Renal pelvis (tissue), 4 donors: ENCODE data around the gene CCDC91. TPM values are rescaled to one million over a fixed set of nuclear protein-coding genes. Genes with fewer than 3 reads are reported as not detected.
A peak's percentile ranks its signal among the peaks of the same experiment; 100 is the strongest.

ENCODE experiments used
- DNase-seq: peaks from one replicate; pipeline ENCODE4 v3.0.0-alpha.2; 2013
- polyA plus RNA-seq, 3 donors: library from polyadenylated mRNA; unstranded; fragments of 120-200 nt; gene quantifications; one replicate each; pipeline ENCODE4 v1.2.1, GENCODE V29; 2013; ENCODE audit not compliant: insufficient read length in 3 of 3

CCDC91 gene
- polyA plus RNA-seq, 3 donors = 27.7 to 35.4 (median 33.0) TPM

DNA sequence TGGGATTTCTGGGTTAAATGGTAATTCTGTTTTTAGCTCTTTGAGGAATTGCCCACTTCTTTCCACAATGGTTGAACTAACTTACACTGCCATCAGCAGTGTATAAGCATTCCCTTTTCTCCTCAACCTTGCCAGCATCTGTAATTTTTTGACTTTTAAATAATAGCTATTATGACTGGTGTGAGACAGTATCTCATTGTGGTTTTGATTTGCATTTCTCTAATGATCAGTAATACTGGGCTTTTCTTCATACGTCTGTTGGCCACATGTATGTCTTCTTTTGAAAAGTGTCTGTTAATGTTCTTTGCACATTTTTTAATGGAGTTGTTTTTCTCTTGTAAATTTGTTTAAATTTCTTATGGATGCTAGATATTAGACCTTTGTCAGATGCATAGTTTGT lies 323.7 kb downstream of the CCDC91 start:
- no peak for DNase-seq

DNA sequence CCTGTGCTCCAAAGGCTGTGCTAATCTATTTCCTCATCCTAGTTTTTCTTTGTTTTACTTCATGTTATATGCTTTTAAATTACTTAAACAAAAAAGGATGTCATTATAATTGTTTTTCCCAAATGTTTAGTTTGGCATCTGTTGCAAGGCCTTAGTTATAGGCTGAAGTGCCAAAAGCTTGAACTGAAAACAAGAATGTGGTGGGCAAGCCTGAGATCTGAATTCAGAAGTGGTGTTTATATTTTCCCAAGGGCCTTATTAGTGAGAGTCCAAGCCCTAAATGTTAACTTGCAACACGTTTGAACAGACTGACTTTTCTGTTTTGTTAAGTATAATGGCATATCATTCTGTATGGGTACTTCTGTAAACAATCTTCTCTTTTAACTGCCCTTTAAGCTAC lies 326.8 kb downstream of the CCDC91 start:
- DNase-seq = no peak

DNA sequence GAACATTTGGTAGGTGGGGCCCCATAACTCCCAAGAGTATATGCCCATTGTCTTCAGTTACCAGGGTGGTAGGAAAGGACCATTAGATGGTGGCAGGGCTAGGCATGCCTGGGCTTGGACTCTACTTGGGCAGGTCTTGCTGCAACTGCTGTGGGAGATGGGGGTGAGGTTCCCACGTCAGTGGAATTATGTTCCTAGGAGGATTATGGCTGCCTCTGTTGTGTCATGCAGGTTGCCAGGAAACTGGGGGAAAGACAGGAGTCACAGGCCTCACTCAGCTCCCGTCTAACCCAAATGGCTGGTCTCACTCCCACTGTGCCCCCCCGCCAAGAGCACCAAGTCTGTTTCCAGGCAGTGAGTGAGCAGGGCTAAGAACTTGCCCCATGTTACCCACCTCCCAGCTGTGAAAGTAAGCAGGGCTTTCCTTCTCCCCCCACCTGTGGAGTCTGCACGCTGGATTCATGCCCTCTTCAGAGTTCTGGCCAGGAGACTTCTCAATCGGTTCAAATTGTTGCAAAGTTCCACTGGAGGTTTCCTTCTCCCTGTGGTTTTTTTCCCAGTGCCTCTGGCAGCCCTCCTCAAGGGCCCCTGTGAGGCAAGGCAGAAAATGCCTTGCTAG lies 337.5 kb downstream of the CCDC91 start:
- DNase-seq = no peak

DNA sequence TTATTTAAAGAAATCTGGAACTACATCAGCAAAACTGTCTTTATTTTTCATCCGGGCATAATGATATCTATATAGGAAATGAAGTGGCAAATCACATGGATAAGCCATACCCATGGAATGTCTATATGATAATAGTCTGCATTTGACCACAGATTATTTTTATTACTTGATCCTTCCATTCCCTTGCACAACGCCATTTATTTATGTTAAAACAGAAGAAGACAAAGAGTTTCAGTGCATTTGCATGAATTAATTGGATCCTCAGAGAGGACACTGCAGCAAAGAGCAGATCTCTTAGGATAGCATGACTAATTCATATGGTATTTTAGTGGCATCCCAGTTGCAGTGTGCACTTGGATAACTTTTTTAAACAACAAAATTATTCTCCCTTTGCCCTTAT lies 345.0 kb downstream of the CCDC91 start:
- DNase-seq = no peak

DNA sequence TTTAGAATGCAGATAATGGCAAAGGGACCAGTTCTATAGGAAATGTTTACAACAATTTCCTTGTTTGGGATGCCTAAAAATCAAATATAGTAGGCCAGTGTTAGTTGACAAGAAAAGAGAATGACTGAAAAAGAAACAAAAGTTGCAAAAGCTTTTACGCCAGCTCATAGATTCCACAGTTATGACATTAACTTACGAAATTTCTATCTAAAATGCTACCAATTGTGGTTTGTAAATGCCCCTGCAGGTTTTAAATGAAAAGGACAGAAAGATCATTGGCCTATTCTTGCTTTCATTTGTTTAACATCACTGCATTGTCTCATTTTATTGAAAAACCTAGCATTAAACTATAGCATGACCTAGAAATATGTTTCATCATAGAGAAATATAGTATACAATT lies 345.8 kb downstream of the CCDC91 start:
- no peak for DNase-seq

DNA sequence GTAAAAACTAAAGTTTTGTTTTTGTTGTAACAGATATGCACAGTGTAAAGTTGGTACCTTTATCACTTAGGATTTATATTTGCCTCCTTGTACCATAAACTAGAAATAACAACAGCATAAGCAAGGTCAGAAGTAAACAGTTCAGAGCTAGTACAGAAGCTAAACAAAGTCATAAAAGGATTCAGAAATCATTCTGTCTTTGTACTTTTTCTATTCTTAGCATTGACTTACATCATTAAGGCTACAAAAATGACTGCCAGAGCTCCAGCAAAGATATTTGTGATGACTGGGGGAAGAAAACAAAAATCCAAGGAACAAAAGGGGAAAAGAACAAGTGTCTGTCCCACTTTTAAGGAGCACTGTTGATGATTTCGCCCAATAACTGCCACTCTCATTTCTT lies 347.2 kb downstream of the CCDC91 start:
- no peak for DNase-seq

DNA sequence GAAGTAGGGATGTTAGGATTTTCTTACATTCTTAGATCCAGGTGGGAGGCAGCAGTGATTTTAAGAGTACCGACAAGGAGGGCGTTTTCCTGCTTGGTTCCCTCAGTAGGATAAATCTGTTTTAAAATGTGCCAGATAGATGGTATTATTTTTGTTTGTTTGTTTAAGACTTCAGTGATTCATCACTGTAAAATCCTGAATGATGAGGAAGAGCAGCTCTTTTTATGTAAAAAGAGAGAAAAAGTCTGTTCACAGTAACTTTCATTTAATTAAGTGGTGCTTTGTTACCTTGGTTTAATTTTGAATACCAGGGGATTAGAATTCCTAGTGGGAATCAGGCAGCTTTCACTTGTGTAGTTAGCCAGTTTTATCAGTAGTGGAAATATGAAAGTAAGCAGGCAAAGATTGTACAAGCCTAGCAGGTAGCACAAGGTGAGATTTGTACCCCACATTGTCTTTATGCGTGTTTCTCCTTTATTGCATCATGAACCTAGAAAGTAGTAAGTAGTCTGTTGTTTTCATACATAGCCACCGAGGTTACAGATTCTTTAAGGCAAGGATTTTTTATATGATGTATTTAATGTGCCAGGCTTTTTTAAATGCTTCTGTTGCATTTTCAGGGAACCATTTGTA lies 349.6 kb downstream of the CCDC91 start:
- no peak for DNase-seq

DNA sequence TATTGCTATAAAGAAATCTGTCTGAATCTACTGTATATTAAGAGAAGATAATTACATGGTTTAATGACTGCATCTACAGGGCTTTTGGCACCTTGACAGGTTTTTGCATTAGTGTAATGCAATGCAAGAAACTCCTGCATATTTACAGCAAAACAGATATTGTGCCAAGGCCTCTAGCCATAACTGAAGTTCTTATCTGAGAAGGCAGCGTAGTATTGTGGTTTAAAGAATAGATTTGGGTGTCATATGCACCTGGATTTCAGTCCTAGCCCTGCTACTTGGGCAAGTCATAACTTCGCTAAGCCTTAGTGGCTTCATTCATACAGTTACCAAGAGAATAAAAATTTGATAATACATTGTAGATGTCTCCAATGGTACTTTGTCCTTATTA lies 350.1 kb downstream of the CCDC91 start:
- no peak for DNase-seq

DNA sequence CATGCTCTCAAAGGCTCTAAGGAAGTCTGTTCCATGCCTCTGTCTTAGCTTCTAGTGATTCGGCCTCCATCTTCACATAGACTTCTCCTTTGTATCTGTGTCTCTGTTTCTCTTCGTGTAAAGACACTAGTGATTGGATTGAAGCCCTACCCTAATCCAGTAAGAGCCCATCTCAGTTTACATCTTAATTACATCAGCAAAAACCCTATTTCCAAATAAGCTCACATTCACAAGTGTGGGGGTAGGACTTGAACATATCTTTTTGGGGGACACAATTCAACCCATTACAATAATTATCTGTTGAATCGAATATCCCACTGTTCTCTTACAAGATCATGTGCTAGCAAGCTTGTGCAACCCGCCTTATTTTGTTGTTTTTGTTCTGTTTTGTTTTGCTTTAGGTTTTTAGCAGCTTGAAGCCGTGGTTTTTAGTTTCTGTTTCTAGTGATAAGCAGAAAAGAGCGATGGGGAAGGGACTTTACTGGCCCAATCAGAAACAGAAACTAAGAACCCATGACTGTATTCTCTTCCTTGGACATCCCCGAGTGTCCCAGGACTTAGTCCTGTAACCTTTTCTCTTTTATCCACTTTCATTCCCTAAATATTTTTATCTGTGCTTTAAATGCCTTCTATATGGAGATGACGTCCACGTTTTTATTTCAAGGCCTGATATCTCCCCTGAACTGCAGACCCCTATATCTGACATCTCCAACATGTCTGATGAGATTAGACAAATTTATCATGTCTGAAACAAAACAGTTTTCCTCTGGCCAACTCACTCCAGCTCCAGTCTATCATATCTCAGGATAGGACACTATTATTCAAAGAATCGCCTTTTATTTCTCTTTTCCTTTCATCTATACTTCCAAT lies 353.0 kb downstream of the CCDC91 start:
- no peak for DNase-seq

DNA sequence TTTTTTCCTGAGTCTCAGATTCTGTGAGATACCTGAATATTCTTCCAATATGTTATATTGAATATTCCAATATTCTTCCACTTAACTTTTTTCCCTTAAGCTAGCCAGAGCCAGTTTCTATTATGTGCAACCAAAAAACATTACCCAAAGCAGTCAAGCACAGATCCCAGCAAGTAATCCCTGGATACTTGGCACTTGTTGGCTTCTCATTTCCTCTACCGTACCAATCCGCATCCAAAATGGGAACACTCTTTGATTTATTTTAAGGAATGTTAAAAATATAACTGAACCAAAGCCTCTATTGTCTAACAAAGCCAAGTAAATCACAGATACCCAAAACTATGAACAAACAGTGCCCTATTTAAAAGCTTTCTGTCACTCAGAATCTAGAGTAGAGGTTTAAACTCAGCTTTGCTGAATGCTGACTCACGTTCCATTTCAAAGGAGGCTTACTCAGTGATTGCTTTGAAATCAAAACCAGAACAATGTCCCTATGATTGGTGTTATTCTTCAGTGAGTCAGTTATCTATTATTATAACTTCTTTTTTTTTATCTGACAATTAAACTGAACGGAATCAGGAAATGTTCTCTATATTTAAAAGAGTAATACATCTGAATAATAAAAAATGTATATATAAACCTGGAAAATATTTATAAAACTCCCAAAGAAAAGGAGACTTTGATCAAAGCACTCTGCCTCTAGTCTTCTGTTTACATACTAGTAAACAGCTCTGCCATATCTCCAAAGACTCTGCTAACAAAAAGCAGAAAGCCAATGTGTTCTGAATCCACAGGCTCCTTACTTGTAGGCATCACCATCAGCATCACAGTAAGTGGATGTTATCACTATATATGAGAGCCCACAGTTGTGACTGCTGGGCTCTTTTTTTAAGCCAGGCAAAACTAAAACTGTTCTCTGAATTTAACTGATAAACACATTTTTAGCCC lies 360.8 kb downstream of the CCDC91 start:
- DNase-seq = no peak

DNA sequence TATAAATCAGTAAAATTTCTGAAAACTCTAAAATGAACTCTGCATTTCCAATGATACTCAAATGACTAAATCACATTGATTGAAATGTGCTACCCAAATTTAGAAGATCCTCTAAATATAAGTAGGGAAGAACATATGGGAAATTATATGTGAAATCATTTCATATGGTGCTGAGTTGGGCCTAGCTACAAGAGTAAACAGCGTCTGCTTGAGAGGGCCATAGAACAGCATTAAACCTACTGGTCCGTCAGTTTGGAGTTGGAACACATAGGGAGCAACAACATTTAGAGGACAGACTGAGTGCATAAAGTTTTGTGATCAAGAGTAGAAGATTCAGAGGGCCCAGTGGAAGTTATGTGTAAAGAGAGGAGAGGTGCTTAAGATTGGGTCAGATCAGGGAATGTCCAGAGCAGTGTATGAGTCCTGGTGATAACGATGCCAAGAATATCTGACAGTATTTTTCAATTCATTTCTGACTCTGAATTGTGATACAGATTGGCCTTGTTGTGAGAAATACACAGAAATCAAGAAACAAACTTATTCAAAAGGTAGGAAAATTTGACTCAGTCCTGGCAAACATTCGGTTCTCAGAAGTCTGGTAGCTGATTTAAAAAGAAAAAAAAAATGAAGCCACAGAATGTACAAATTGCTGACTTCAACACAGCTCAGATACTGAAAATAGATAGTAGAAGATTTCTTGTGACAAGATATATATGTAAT lies 362.2 kb downstream of the CCDC91 start:
- no peak for DNase-seq

DNA sequence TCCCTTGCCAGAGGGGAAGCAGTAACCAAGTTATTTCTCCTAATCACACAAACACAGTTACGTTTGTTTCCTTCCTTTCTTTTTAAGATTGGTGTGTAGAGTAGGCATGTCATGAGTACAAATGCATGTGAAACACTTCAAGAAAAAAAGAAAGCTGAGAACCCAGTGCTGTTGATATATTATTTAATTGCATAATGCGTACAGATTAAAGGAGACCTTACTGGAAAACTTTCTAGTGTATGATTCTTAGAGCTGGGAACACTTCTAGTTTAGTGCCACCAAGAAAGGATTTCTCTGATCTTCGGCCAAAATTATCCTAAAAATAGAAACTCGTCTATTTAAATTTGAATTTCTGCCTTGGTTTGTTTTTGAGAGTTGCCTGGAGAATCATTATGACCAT lies 365.5 kb downstream of the CCDC91 start:
- DNase-seq = no peak

DNA sequence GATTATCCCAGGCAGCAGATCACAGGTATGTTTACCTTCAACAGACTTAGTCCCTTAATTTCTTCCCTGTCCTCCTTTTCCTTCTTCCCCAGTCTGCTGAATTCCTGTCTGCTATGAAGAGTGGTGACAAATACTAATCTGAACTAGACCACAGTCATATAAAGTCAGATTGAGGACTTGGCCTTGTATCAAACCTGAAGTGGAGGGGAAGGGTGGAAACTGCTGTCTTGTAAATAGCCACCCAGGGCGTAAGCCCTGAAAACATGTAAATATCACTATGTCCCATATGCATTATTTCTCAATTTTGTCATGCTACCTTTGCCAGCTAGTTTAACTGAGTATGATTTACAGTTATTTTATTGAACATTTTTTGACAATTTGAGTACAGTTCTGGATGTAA lies 368.0 kb downstream of the CCDC91 start:
- no peak for DNase-seq

DNA sequence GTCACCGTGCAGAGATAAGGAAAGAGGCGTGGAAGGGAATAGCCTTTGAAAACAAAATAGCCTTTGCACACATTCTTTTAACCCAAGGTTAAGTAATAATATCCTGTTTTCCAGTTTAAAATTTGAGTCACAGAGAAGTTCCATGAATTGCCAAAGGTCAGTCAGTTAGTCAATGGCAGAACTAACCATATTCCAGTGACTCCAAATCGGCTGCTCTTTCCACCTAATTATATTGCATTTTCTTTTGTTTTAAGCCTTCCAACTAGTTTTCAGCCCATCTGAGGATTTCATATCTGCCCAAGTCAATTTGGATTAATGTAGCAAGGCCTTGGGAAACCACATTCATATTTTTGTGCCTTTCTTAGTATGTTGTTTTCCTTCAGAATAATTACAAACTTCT lies 373.0 kb downstream of the CCDC91 start:
- DNase-seq = no peak

DNA sequence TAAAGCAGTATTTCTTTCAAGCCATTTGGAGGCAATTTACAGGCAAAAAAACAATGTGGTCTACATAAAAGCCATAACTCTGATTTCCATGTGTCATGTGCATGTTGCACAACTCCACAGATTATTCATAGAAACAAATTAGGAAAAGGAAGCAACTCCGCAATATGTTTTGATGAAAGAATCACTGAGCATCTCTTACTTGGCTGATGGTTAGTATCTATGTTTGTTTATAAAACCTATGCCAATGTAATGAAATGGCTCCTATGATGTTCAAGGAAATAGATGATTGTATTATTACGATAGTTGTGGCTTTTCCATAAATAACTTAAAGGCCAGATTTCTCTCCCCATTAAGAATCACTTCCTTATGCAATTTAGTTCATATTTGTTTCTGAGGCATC lies 373.7 kb downstream of the CCDC91 start:
- no peak for DNase-seq

DNA sequence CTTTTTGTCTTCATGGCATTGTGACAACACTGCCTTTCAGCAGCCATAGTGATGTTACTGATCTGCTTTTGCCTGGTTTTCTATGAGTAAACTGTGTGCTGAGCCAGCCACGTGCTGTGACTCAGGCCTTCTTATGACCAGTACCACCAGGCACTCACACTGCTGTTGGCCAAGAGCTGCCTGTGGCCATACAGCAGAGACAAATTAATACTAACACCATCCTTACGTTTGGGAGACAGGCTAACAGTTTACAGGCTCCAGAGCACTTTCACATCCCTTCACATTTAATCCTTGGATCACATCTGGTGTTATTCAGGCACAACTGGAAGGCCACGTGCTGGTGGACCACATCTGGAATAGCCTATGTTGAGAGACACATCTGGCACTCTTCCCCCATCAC lies 377.9 kb downstream of the CCDC91 start:
- no peak for DNase-seq

DNA sequence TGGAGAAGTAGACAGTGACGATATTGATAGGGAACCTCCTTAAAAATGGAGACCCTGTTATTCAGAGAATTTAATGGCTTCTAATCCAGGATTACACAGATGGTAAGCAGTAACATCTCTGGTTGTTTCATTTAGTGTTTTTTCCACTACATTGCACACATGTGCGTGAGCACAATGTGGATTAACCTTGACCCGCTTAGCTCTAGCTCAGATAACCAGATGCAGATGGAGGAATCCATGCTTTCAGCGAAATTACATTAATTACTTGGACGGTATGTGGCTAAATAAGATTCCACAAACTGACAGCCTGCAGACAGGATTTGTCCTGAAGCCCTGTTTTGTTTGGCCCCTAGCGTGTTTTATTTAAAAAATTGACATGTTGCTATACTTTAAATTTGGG lies 378.4 kb downstream of the CCDC91 start:
- DNase-seq = no peak

DNA sequence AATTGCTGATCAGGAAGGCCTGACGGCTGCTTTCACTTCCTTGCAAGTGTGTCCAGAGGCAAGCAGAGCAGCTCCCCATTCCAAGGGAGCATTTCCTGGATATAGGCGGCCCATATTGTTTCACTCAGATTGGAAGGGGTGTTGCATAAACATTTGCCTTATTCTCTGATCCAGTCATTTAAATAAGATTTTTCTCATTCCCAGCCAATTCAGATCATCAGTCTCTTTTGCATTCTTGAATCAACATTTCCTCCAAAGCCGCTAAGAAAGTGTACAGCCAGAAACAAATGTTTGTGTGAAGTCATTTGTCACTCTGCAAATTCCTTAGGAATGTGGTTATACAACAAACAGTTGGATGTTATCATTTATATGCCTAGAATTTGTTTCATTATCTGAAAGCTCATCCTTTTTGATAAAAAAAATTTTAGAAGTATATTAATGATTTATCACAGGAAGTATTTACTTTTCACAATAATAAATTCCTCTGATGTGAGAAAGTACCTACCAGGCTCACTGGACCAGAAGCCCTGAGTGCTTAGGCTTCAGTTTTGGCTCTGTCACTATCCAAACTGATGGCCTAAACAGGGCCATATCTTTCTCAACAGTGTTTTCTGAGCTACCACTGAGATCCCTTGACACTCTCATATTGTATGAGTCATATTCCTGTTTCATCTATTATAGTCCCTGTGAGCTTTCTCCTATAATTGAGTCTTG lies 379.6 kb downstream of the CCDC91 start:
- peak; percentile 66 for DNase-seq

DNA sequence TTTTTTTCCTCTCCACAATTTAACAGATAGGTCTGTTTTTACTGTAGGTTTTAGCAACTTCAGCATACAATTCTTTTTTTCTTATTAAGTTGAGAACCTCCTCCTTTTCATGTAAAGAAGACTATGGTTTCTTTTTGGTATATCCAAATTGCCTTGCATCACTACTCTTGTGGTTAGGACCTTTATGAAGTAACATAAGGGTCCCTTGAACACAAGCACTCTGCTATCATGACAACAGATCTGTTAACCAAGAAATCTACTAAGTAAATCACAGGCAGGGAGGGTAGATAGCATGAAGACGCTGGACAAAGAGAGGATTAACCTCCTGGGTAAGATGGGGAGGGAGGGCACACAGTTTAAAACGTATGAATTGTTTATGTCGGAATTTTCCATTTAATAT lies 380.6 kb downstream of the CCDC91 start:
- no peak for DNase-seq

DNA sequence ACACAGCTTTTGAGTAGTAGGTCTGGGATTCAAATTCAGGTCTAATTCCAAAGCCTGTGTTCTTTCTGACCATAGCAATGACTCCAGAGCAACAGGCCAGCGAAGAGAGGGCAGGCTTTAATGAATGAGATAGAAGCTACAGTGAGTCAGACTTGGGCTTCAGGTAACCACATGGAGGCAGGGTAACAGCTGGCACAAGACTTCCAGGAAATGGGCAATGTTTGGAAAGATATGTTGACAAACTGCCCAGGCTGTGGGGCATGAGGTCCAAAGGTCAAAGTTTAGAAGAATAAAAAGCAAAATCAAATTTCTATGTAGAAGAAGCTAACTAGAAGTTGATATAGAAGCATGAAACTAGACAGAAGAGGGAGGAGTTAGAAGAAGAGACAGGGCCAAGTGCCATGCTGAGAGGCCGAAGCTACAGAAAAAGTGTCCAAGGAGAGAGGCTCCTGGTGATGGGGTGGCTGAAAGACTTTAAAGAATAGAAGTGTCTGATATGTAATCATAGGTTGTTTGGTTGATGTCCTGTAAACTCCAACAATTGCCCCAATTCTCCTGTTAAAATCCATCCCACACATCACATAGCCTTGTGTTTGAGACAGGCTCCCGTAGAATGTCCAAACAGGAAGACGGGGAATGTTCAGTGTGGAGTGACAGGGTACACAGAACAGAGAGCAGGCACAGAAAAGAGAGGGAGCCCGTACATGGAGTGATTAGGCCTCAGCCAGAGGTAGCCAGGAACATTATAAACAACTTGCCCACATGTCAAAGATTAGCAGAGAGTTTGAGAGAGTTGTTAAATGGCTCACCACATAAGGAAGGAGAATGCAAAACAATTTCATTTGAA lies 384.7 kb downstream of the CCDC91 start:
- DNase-seq = no peak
